NCI-H146 (cell line): ENCODE results near the gene RPS4Y2.

Source experiments
- DNase-seq: peaks from one replicate; lab custom pipeline; 2025; lab: John Stamatoyannopoulos, UW

The RPS4Y2 gene

DNA sequence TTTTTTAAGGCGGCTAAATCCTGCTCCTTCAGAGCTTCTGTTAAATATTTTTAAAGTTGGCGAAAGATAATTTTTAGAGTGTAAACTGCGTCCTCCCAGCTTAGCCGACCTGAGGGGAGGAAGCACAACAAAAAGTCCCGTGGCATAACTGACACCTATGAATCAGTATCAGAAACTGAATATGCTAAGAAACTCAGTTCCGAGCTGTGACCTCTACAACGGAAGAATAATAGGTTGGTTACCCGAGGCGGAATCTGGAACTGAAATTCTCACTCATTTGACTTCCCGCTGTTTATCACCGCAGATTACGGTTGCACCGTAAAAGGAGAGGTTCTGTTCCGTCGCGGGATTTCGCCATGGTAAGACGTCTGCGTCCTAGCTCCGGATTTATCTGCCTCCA lies at the start of gene RPS4Y2:
Gene RPS4Y2 (plus strand): TSS at position 301 of the 400 bp plus-strand sequence. CDS start 56 bp downstream, at position 357.
- no peak for DNase-seq

- DNase-seq = no peak
These were observed 41.5 kb upstream of the RPS4Y2 start for GRCh38 chrY:20714391-20714790.

GRCh38 chrY:20726184-20726907 lies 29.6 kb upstream of the RPS4Y2 start:
- no peak for DNase-seq

DNA sequence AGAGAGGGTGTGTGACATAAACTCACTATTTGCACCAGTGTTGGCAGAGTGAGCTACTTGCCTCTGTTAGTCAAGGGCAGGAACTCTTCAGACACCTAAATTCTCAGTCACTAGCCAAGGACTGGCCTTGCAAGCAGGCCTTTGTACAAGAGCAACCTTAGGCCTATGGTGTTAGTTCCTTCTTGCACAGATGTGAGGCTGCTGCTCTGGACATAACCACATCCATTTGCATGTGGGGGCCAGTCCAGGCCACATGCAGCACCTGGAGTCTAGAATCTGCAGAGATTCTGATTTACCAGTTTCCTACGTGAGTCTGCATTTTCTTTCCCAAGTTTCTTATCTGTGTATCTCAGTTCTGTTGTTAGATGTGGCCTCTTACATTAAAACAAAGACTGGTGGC lies 20.7 kb upstream of the RPS4Y2 start:
- no peak for DNase-seq

DNA sequence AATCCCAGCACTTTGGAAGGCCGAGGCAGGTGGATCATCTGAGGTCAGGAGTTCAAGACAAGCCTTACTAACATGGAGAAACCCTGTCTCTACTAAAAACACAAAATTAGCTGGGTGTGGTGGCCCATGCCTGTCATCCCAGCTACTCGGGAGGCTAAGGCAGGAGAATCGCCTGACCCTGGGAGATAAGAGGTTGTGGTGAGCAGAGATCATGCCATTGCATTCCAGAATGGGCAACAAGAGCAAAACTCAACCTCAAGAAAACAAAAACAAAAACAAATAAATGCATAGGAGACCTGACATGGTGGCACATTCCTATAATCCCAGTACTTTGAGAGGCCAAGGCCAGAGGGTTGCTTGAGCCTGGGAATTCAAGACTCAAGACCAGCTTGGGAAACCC lies 16.1 kb upstream of the RPS4Y2 start:
- DNase-seq = no peak

DNA sequence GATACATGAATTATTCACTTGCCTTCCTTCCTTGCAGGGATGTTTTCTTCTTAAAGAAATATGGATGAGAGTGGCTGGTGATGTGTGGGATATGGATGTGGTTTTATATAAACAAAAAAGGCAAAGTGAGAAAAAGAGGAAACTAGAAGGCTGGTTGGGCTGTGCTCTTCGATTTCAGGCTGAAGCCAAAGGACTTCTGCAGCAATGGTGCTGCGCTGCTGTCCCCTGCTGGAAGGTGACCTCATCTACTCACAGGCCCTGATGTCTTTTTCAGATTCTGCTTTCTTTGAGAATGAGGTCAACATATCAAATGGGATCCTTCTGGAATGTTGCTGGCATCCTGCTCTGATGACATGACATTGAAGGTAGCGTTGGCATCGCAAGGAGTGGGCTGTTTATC lies 15.3 kb upstream of the RPS4Y2 start:
- DNase-seq = no peak

DNA sequence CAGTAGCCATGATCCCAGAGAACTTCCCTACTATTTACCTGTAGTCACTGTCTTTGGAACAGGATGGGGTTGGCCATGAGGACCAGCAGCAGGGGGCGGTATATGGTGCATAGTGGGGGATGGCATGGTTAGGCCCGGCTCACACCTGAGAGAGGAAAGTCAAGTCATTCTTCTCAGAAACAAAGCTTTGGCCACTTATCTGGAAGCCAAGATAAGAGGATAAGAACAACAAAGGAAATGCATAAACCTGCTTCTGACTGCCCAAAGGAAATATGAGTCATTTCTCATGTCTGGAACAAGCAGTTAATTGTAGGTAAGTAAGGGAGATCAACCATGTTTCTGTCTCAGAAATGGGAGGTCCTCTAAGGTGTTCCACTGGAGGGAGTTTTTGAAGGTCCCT lies 10.8 kb upstream of the RPS4Y2 start:
- DNase-seq = no peak

GRCh38 chrY:20746919-20747318 lies 9.0 kb upstream of the RPS4Y2 start:
- no peak for DNase-seq

GRCh38 chrY:20763869-20764268 lies 8.0 kb downstream of the RPS4Y2 start:
- DNase-seq = no peak

- DNase-seq = no peak
These were observed 9.2 kb downstream of the RPS4Y2 start for GRCh38 chrY:20765117-20765516.

DNA sequence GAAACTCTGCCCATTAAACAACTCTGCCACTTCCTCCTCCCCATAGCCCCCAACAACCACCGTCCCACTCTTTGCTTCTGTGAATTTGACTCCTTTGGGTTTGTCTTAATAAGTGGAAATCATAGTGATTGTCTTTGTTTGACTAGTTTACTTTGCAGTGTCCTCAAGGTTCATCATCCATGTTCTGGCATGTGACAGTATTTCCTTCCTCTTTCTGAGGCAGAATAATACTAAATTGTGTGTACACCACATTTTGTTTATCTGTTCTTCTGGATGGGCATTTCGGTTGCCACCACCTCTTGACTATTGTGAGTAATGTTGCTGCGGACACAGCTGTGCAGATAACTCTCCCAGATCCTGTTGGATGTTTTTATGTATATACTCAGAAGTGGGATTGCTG lies 14.8 kb downstream of the RPS4Y2 start:
- no peak for DNase-seq

DNA sequence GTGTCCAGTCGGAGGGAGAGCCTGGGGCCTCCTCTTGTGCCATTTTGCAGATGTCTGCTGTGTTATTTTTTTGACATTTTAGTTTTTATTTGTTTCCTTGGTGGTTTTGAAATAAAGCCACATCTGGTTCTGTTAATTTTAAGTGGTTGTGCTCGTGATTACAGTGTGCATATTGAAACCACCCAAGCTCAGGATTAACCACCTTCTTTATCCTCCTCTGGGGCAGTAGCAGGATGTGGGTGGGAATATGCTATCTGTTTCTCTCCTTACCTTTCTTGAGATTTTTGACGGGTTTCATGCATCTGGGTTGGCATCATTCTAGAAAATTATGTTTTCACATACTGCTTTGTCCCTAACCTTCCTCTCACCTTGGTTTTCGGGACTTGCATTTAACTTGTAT lies 20.2 kb downstream of the RPS4Y2 start:
- DNase-seq = no peak

DNA sequence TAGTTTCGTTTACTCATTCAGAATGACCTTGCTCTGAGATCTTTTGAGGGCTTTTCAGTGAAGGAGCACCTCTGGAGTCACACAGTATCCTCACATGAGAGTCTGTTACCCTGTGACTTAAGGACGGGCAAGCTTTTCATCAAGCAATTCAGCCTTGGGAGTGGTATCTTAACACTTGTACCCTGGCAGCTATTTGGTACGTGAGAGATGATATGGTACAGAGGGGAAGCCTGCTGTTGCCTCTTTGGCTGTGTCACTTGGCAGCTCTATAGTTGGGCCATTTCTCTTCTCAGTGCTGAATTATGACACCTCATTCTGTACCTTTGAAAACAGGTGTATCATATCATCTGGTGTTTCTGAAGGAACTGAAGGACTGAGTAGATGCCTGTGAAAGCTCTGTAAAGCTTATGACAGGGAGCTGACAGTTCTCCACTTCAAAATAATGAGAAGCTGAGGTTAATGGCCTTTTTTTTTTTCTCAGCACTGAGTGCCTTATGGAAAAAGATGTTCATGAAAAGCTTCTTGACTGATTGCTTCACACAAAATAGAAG lies 24.3 kb downstream of the RPS4Y2 start:
- no peak for DNase-seq

DNA sequence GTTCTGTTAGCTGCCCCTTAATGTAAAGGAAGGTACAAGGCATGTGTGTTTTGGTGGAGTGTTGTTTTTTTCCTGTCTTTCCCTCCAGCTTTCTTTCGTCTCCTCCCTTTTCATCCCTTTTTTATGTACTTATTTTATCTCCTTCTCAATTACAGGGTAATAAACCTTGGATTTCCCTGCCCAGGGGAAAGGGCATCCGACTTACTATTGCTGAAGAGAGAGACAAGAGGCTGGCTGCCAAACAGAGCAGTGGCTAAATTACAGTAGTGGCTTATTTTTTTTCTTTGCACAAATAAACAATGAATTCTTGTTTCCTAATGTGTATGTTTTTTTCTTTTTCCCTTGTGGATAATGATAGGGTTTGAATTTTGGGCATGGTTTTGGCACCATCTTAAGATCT lies 24.9 kb downstream of the RPS4Y2 start:
- no peak for DNase-seq

DNA sequence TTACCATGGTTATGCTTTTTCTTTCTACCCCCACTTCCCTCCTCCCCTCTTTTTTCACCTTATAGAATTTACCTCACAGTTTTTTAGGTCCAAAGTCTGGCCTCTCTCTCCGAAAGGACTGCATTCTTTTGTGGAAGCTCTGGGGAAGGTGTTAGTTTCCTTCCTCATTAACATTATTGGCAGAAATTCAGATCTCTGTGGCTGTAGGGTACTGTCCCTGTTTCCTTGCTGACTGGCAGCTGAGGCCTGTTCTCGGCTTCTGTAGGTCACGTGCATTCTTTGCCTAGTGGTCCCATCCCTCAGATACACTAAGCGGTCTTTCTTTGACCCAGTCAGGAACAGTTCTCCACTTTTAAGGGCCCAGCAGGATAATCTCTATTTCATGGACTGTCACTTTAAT lies 25.5 kb downstream of the RPS4Y2 start:
- no peak for DNase-seq

DNA sequence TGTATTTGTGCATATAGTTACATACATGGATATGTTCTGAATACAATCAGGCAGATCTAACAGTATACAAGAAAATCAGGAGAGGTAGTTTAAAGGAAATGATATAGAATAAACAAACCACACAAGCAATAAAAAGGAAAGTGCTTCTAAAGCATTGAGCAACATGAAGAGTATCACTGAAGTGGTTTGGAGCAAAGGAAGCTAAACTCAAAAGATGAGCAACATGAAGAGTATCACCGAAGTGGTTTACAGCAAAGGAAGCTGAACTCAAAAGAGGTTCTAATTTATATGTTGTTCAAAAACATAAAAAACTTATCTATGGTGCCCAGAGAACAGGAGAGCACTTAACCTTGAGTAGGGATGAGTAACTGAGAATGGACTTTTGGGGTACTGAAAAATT lies 29.1 kb downstream of the RPS4Y2 start:
- DNase-seq = no peak

DNA sequence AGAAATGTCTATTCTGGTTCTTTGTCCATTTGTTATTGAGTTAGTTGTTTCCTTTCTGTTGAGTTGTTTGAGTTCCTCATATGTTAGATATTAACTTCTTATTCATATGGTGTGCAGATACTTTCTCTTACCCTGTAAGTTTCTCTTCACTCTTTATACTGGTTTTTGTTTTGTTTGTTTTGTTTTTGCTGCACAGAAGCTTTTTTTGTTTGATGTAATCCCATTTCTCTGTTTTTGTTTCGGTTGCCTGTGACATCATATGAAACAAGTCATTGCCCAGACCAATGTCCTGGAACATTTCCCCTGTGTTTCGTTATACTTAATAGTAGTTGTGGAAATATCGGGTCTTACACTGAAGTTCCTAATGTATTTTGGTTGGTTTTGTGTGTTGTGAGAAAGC lies 31.2 kb downstream of the RPS4Y2 start:
- DNase-seq = no peak

DNA sequence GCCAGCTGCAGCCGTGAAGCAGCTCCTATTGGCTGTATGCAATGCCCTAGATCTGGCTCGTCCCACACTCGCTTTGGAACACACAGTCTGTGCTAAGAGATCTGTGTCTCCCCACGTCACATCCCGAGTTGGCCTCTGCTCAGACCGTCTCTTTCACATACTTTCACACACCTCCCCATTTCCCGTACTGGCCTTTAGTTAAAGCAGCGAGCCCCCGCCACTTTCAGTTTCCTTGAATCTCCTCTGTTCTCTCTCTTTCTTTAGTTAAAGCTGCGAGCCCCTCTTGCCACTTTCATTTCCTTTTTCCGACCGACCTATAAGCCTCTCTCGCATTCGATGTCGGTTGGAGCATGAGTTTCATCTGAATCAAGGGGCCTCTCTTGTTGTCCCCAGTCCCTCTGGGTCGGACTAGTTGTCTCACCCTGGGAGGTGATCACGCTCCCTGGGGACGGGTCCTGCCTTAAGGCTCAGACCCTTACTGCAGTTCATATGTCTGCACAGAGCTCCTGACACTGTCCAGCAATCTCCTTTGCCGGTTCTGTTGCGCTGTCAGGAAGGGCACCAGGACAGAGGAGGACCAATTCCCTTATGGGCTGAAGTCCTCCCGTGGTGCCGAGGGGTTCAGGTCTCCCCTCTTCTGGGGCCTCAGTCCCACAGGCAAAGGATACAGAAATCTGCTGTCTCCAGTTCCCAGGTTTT lies 42.6 kb downstream of the RPS4Y2 start:
- DNase-seq = no peak

DNA sequence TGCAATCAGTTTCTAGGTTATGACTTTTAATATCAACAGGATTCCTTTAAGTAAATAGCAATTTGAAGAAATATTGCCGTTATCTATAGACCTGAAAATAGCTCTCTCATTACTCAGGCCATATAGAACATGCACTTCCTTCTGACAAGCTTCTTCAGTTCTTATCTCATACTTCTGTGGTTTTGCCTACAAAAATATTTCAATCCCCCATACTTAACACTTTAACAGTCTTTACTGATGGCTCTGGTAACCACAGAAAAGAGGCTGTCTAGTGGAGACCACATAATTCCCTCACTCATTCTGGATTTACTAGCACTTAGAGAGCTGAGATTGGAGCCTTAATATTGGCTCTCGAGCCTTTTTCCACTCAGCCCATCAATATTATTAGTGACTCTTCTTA lies 46.8 kb downstream of the RPS4Y2 start:
- no peak for DNase-seq

DNA sequence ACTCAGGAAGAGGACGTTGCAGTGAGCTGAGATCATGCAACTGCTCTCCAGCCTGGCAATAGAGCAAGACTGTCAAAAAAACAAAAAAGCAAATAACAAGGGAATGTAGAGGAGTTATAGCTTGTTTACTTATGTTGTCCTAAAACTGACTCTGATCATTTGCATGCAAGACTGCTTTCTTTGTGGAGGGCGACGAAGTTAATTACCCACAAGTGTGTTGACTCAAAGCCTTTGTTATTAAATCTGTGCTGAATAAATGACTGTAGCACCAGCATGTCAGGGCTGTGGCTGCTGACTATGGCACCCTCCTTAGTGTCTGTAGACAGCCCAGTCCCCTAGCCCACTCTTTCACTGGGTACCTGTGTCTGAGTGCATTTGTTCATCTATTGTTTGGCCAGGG lies 50.3 kb downstream of the RPS4Y2 start:
- no peak for DNase-seq

GRCh38 chrY:20813459-20813858 lies 57.6 kb downstream of the RPS4Y2 start:
- no peak for DNase-seq

- DNase-seq = no peak
These were observed 58.9 kb downstream of the RPS4Y2 start for GRCh38 chrY:20814794-20815193.

DNA sequence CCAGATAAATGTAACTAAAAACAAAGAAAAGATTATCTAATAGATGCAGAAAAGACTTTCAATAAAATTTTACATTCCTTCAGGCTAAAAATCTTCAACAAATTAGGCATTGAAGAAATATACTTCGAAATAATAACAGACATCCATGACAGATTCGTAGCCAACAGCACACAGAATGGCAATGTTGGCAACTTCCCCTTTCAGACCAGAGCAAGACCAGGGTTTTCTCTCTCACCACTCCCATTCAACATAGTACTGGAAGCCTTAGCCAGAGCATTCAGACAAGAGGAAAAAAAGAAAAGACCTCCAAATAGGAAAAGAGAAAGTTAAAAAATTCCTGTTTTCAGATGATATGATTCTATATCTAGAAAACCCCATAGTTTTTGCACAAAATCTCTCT lies 61.2 kb downstream of the RPS4Y2 start:
- no peak for DNase-seq
